ENCODE results near the gene CMIP.

- TF ChIP-seq MAX (IDR thresholded peaks at IDR 0.05), result no peak
- TF ChIP-seq USF1 (IDR thresholded peaks at IDR 0.05), result no peak
- TF ChIP-seq CEBPB (IDR thresholded peaks at IDR 0.05), result no peak
- TF ChIP-seq YY1 (IDR thresholded peaks at IDR 0.05; ENCODE audit: low read depth), result no peak
- TF ChIP-seq FOXM1 (IDR thresholded peaks at IDR 0.05; ENCODE audit: borderline replicate concordance, low read depth), result no peak
- no peak for TF ChIP-seq REST (IDR thresholded peaks at IDR 0.05; ENCODE audit: low read depth)
- no peak for TF ChIP-seq TAF1 (IDR thresholded peaks at IDR 0.05; ENCODE audit: low read depth)
- TF ChIP-seq EP300 (IDR thresholded peaks at IDR 0.05; ENCODE audit: borderline replicate concordance), result no peak
- no peak for TF ChIP-seq NFIC (IDR thresholded peaks at IDR 0.05)
- TF ChIP-seq TCF12 (IDR thresholded peaks at IDR 0.05; ENCODE audit: low read depth), result no peak
- TF ChIP-seq TEAD4 (IDR thresholded peaks at IDR 0.05), result no peak
Measured at GRCh38 chr16:81602256-81602776, 157.7 kb downstream of the CMIP start.
